Measurements from ENCODE around the gene HMCN1. TPM values are rescaled to one million over a fixed set of nuclear protein-coding genes. Genes with fewer than 3 reads are reported as not detected.

HMCN1 gene
- polyA plus RNA-seq, 1 experiment: 20.9 TPM

- DNase-seq (ENCODE audit: low read depth, low spot score): no peak
- no peaks in the 10 kb centered on the region for H3K27me3 ChIP-seq (ENCODE audit: control insufficient read depth, insufficient read depth, low read length)
- no peaks in the 10 kb centered on the region for H3K9me3 ChIP-seq (ENCODE audit: control insufficient read depth, insufficient read depth, low read length)
- ChIA-PET POLR2A (no interaction called here), CTCF (interaction anchor here (0.9 to 1.7 kb wide), 2 partner anchors 47 to 482 kb away, joined by 3 to 4 read pairs; no protein-coding TSS in a partner anchor)
- no peak overlapping the region for H3K4me3 ChIP-seq (ENCODE audit: low read depth, low read length)
- TF ChIP-seq CTCF (IDR thresholded peaks at IDR 0.05; ENCODE audit: low read depth, low read length): no peak
- no peak overlapping the region for H3K27ac ChIP-seq (ENCODE audit: low read depth, low read length)
These were observed 468.1 kb downstream of the HMCN1 start for GRCh38 chr1:186202271-186202764.

- H3K27ac ChIP-seq (ENCODE audit: low read depth, low read length): no peak overlapping the region
- H3K9me3 ChIP-seq (ENCODE audit: control insufficient read depth, insufficient read depth, low read length): no peaks in the 10 kb centered on the region
- no peaks in the 10 kb centered on the region for H3K27me3 ChIP-seq (ENCODE audit: control insufficient read depth, insufficient read depth, low read length)
- TF ChIP-seq CTCF (IDR thresholded peaks at IDR 0.05; ENCODE audit: low read depth, low read length): no peak
- no peak for DNase-seq (ENCODE audit: low read depth, low spot score)
- ChIA-PET POLR2A (no interaction called here), CTCF (interaction anchor here (0.9 to 1.7 kb wide), 2 partner anchors 47 to 482 kb away, joined by 3 to 4 read pairs; no protein-coding TSS in a partner anchor)
- no peak overlapping the region for H3K4me3 ChIP-seq (ENCODE audit: low read depth, low read length)
These were observed 468.6 kb downstream of the HMCN1 start for GRCh38 chr1:186202776-186203175.

GRCh38 chr1:186206048-186206570 lies 471.9 kb downstream of the HMCN1 start:
- H3K4me3 ChIP-seq (ENCODE audit: low read depth, low read length): no peak overlapping the region
- H3K27ac ChIP-seq (ENCODE audit: low read depth, low read length): no peak overlapping the region
- H3K27me3 ChIP-seq (ENCODE audit: control insufficient read depth, insufficient read depth, low read length): no peaks in the 10 kb centered on the region
- H3K9me3 ChIP-seq (ENCODE audit: control insufficient read depth, insufficient read depth, low read length): no peaks in the 10 kb centered on the region
- TF ChIP-seq CTCF (IDR thresholded peaks at IDR 0.05; ENCODE audit: low read depth, low read length): no peak
- no peak for DNase-seq (ENCODE audit: low read depth, low spot score)
- CTCF ChIA-PET: interaction anchor here (0.5 to 5.4 kb wide), 3 partner anchors 485 to 664 kb away, joined by 3 to 36 read pairs (median 5); no protein-coding TSS in a partner anchor
- POLR2A ChIA-PET: no interaction called here

GRCh38 chr1:186207391-186208085 lies 473.3 kb downstream of the HMCN1 start:
- H3K4me3 ChIP-seq (ENCODE audit: low read depth, low read length): no peak overlapping the region
- DNase-seq (ENCODE audit: low read depth, low spot score): no peak
- ChIA-PET CTCF (interaction anchor here (1.7 to 5.4 kb wide), 3 partner anchors 51 to 487 kb away, joined by 9 to 36 read pairs (median 12); no protein-coding TSS in a partner anchor), POLR2A (no interaction called here)
- H3K9me3 ChIP-seq (ENCODE audit: control insufficient read depth, insufficient read depth, low read length): no peaks in the 10 kb centered on the region
- no peaks in the 10 kb centered on the region for H3K27me3 ChIP-seq (ENCODE audit: control insufficient read depth, insufficient read depth, low read length)
- no peak for TF ChIP-seq CTCF (IDR thresholded peaks at IDR 0.05; ENCODE audit: low read depth, low read length)
- no peak overlapping the region for H3K27ac ChIP-seq (ENCODE audit: low read depth, low read length)
